HepG2 (cell line): Measurements from ENCODE around the gene SPAG9. TPM values are rescaled to one million over a fixed set of nuclear protein-coding genes. Genes with fewer than 3 reads are reported as not detected.

Experiments
- EED ChIP-seq: sonication (generic); formaldehyde crosslinking; IDR thresholded peaks from 2 replicates; pipeline ENCODE4 v1.5.0; 2020; ENCODE audit warnings: mild to moderate bottlenecking, missing genetic modification reagents
- GATAD1 ChIP-seq: IDR thresholded peaks from 2 replicates; pipeline ENCODE4 v1.6.1; 2016; ENCODE audit warnings: missing genetic modification reagents, missing compliant biosample characterization
- IKZF1 ChIP-seq: fragments of 450-650 bp; IDR thresholded peaks from 2 replicates; pipeline ENCODE4 v1.7.1; 2016
- JUND ChIP-seq: sonication (generic); formaldehyde crosslinking; IDR thresholded peaks from 2 replicates; pipeline ENCODE4 v1.8.0; 2022; ENCODE audit warnings: mild to moderate bottlenecking, missing genetic modification reagents
- MEIS2 ChIP-seq: sonication (generic); formaldehyde crosslinking; IDR thresholded peaks from 2 replicates; pipeline ENCODE4 v1.9.0; 2021; ENCODE audit warnings: mild to moderate bottlenecking, missing genetic modification reagents
- NCOR1 ChIP-seq: fragments of 200-600 bp; sonication (generic); IDR thresholded peaks from 2 replicates; pipeline ENCODE4 v1.7.0; 2017; ENCODE audit warnings: antibody characterized with exemption, low read length, borderline replicate concordance
- NONO ChIP-seq, 2 experiments: fragments of 450-650 bp in 1 of 2; sonication (generic) in 1 of 2; formaldehyde crosslinking in 1 of 2; IDR thresholded peaks in 1 of 2; conservative IDR thresholded peaks in 1 of 2; 2 replicates each; pipeline versions ENCODE4 v1.6.1 to v1.8.0; 2017 to 2022; ENCODE audit warnings: mild to moderate bottlenecking in 1 of 2, missing genetic modification reagents in 1 of 2, moderate library complexity in 1 of 2
- NR3C1 ChIP-seq: sonication (generic); formaldehyde crosslinking; IDR thresholded peaks from 2 replicates; pipeline ENCODE4 v1.4.0; 2020; ENCODE audit warnings: missing genetic modification reagents
- SCMH1 ChIP-seq: sonication (generic); formaldehyde crosslinking; IDR thresholded peaks from 2 replicates; pipeline ENCODE4 v1.9.0; 2021; ENCODE audit warnings: missing genetic modification reagents, mild to moderate bottlenecking, borderline replicate concordance
- ZNF12 ChIP-seq: sonication (generic); formaldehyde crosslinking; IDR thresholded peaks from 2 replicates; pipeline ENCODE4 v1.5.0; 2020; ENCODE audit warnings: missing genetic modification reagents
- ZNF260 ChIP-seq: sonication (generic); formaldehyde crosslinking; IDR thresholded peaks from 2 replicates; pipeline ENCODE4 v1.4.0; 2020; ENCODE audit warnings: missing genetic modification reagents, low read depth, mild to moderate bottlenecking, borderline replicate concordance
- ZNF326 ChIP-seq: sonication (generic); formaldehyde crosslinking; IDR thresholded peaks from 2 replicates; pipeline ENCODE4 v1.4.0; 2020; ENCODE audit warnings: missing genetic modification reagents, borderline replicate concordance
- ZNF776 ChIP-seq: sonication (generic); formaldehyde crosslinking; IDR thresholded peaks from 2 replicates; pipeline ENCODE4 v1.4.0; 2020; ENCODE audit warnings: mild to moderate bottlenecking, missing genetic modification reagents
- polyA plus RNA-seq, 8 experiments: library from polyadenylated mRNA; depleted of rRNA in 3 of 8; stranded (reverse) in 7 of 8; unstranded in 1 of 8; fragments of >200 nt; fragmentation: Illumina TruSeq in 4 of 8; extraction: Trizol in 4 of 8; gene quantifications; 2 replicates each; pipeline versions ENCODE4 v1.2.1 to v1.2.3, GENCODE V29; 2011 to 2016; ENCODE audit warnings: low read depth in 4 of 8, missing spikeins in 1 of 8, mixed read lengths in 1 of 8; ENCODE audit not compliant: insufficient read depth in 1 of 8
- total RNA-seq, 5 experiments: library from RNA; depleted of rRNA; stranded (reverse); fragments of >200 nt; fragmentation: Illumina TruSeq; extraction: Trizol; gene quantifications; 2 replicates each; pipeline ENCODE4 v1.2.3, GENCODE V29; 2016; ENCODE audit warnings: low read depth in 1 of 5
- TF ChIP-seq, protein P1 (sequence below): sonication (generic); formaldehyde crosslinking; IDR thresholded peaks from 2 replicates; pipeline ENCODE4 v1.4.0; 2020; ENCODE audit warnings: missing genetic modification reagents
- TF ChIP-seq, protein P2 (sequence below): sonication (generic); formaldehyde crosslinking; IDR thresholded peaks from 2 replicates; pipeline ENCODE4 v1.8.1; 2023; ENCODE audit warnings: mild to moderate bottlenecking, missing genetic modification reagents
- TF ChIP-seq, protein P3 (sequence below): sonication (generic); formaldehyde crosslinking; IDR thresholded peaks from 2 replicates; pipeline ENCODE4 v1.4.0; 2020; ENCODE audit warnings: missing genetic modification reagents, borderline replicate concordance
- TF ChIP-seq, protein P4 (sequence below): IDR thresholded peaks from 2 replicates; pipeline ENCODE4 v1.6.1; 2016; ENCODE audit warnings: control low read depth
- TF ChIP-seq, protein P5 (sequence below): sonication (generic); formaldehyde crosslinking; IDR thresholded peaks from 2 replicates; pipeline ENCODE4 v1.8.1; 2023; ENCODE audit warnings: mild to moderate bottlenecking, inconsistent platforms, moderate library complexity, missing genetic modification reagents, borderline replicate concordance

The SPAG9 gene
- total and polyA plus RNA-seq, 2 of the 13 experiments (the other 11 are each of a cell fraction or from before 2014, with no cell fraction given): 43.2 to 78.6 TPM

DNA sequence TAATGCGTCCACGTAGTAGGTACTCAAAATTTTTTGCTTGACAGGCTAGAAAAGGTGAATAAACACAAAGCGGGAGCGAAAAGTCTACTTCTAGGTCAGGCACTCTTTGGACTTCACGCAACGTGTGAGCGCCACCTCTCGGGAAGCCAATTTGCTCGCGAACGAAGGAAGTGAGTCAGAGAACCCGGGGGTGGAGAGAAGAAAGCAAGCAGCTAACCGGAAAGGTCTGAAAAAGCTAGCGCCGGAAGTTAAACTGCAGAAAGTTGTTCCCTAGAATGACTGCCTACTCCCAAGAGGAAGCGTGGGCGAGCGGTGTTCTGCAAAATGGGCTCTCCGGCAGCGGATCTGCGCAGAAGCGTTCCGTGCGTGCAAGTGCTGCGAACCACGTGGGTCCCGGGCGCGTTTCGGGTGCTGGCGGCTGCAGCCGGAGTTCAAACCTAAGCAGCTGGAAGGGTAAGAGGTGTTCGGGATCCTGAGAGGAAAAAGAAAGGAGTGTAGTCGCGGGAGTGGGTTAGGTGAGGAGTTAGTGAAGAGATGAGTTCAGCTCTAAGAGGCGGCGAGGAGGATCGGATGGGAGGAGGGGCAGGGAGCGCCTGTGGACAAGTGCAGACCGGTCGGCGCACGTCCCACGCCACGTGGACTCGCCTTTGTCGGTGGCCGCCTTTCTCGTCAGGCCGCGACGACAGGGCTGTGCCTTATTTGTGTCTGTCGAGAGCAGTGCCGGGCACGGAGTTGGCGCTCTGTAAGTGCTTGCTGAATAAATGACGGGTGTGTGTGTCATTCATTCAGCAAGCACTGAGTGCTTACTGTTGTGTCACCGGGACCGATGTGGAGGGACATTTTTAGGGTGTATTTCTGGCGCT lies 32.8 kb upstream of the SPAG9 start, which contains the start of gene NME1 (continued):
- TF ChIP-seq NCOR1: peak; percentile 91; the same call in 1 of the 2 replicates
- TF ChIP-seq, protein P1, sequence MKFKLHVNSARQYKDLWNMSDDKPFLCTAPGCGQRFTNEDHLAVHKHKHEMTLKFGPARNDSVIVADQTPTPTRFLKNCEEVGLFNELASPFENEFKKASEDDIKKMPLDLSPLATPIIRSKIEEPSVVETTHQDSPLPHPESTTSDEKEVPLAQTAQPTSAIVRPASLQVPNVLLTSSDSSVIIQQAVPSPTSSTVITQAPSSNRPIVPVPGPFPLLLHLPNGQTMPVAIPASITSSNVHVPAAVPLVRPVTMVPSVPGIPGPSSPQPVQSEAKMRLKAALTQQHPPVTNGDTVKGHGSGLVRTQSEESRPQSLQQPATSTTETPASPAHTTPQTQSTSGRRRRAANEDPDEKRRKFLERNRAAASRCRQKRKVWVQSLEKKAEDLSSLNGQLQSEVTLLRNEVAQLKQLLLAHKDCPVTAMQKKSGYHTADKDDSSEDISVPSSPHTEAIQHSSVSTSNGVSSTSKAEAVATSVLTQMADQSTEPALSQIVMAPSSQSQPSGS (CRISPR knock-in tag): peak; percentile 96
- TF ChIP-seq, protein P2, sequence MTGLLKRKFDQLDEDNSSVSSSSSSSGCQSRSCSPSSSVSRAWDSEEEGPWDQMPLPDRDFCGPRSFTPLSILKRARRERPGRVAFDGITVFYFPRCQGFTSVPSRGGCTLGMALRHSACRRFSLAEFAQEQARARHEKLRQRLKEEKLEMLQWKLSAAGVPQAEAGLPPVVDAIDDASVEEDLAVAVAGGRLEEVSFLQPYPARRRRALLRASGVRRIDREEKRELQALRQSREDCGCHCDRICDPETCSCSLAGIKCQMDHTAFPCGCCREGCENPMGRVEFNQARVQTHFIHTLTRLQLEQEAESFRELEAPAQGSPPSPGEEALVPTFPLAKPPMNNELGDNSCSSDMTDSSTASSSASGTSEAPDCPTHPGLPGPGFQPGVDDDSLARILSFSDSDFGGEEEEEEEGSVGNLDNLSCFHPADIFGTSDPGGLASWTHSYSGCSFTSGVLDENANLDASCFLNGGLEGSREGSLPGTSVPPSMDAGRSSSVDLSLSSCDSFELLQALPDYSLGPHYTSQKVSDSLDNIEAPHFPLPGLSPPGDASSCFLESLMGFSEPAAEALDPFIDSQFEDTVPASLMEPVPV (CRISPR knock-in tag): peak; percentile 88
- TF ChIP-seq ZNF326 (CRISPR knock-in tag): peak; percentile 30; the same call in 1 of the 2 replicates
- peak; percentile 99 for TF ChIP-seq GATAD1 (CRISPR knock-in tag)
- TF ChIP-seq, protein P3, sequence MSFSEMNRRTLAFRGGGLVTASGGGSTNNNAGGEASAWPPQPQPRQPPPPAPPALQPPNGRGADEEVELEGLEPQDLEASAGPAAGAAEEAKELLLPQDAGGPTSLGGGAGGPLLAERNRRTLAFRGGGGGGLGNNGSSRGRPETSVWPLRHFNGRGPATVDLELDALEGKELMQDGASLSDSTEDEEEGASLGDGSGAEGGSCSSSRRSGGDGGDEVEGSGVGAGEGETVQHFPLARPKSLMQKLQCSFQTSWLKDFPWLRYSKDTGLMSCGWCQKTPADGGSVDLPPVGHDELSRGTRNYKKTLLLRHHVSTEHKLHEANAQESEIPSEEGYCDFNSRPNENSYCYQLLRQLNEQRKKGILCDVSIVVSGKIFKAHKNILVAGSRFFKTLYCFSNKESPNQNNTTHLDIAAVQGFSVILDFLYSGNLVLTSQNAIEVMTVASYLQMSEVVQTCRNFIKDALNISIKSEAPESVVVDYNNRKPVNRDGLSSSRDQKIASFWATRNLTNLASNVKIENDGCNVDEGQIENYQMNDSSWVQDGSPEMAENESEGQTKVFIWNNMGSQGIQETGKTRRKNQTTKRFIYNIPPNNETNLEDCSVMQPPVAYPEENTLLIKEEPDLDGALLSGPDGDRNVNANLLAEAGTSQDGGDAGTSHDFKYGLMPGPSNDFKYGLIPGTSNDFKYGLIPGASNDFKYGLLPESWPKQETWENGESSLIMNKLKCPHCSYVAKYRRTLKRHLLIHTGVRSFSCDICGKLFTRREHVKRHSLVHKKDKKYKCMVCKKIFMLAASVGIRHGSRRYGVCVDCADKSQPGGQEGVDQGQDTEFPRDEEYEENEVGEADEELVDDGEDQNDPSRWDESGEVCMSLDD (CRISPR knock-in tag): peak; percentile 89; the same call in 1 of the 2 replicates
- no peak for TF ChIP-seq NR3C1 (CRISPR knock-in tag)
- no peak; the same call in 1 of the 2 replicates for TF ChIP-seq ZNF776 (CRISPR knock-in tag)
- TF ChIP-seq ZNF12 (CRISPR knock-in tag): peak; percentile 72
- peak; percentile 31; the same call in 1 of the 2 replicates for TF ChIP-seq EED (CRISPR knock-in tag)
- TF ChIP-seq SCMH1 (CRISPR knock-in tag): no peak
- TF ChIP-seq, protein P4, sequence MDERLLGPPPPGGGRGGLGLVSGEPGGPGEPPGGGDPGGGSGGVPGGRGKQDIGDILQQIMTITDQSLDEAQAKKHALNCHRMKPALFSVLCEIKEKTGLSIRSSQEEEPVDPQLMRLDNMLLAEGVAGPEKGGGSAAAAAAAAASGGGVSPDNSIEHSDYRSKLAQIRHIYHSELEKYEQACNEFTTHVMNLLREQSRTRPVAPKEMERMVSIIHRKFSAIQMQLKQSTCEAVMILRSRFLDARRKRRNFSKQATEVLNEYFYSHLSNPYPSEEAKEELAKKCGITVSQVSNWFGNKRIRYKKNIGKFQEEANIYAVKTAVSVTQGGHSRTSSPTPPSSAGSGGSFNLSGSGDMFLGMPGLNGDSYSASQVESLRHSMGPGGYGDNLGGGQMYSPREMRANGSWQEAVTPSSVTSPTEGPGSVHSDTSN (CRISPR knock-in tag): peak; percentile 58; the same call in 1 of the 2 replicates
- TF ChIP-seq, protein P5, sequence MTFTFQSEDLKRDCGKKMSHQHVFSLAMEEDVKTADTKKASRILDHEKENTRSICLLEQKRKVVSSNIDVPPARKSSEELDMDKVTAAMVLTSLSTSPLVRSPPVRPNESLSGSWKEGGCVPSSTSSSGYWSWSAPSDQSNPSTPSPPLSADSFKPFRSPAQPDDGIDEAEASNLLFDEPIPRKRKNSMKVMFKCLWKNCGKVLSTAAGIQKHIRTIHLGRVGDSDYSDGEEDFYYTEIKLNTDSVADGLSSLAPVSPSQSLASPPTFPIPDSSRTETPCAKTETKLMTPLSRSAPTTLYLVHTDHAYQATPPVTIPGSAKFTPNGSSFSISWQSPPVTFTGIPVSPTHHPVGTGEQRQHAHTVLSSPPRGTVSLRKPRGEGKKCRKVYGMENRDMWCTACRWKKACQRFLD (CRISPR knock-in tag): peak; percentile 97
- TF ChIP-seq IKZF1: no peak
- peak; percentile 97 for TF ChIP-seq MEIS2 (CRISPR knock-in tag)
- TF ChIP-seq JUND: peak; percentile 86
- TF ChIP-seq NONO (IDR thresholded peaks at IDR 0.05): no peak; the same call in 1 of the 2 replicates
- TF ChIP-seq NONO (CRISPR knock-in tag; conservative IDR thresholded peaks at IDR 0.05): peak; percentile 99
- no peak for TF ChIP-seq ZNF260
